Hematopoietic multipotent progenitor cell treated with erythropoietin and hydrocortisone succinate and interleukin-3 and kit ligand, for 8 days (in vitro differentiated cells): Measurements from ENCODE around the gene OXSR1.
"Not testable (repeated sequence)": the region's sequence is repeated elsewhere in the genome, so short reads cannot be mapped to it uniquely, and the experiment has no call there.

ENCODE experiments used
- DNase-seq: peaks from one replicate; pipeline ENCODE4 v3.0.0-alpha.2; 2015

The OXSR1 gene

DNA sequence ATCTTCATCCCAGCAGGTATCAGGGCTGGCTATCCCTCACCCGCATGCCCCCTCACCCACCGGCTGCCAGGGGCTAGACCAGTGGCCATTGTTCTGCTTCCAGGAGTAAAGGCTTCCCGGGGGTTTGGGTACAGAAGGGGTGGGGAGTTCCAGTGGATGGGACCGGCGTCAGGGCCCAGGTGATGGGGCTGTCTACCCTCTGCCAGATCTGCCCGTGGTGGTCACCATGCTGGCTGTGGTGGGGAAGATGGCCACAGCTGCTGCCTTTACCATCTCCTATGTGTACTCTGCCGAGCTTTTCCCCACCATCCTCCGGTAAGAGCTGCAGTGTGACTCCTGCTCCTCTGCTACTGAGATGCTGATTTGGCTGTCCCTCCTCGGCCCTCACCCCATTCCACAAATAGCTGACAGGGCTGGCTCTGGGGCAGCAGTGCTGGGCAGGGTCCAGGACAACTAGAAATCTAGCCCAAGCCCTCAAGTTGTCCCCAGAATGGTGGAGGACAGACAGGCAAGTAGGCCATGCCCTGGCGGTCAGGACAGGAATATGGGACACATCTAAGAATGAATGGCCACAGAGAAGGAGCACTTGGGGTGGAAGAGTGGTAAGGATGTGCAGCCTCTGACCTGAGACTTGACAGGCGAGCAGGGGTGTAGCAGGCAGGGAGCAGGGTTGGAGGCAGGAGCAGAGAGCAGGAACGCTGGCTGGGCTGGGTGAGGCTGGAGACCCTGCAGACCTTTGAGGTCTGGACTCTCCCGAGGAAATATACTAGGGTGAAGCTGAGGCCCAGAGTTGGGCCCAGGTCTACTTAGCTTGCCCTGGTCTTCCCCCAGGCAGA lies 111.0 kb downstream of the OXSR1 start:
- no peak for DNase-seq

DNA sequence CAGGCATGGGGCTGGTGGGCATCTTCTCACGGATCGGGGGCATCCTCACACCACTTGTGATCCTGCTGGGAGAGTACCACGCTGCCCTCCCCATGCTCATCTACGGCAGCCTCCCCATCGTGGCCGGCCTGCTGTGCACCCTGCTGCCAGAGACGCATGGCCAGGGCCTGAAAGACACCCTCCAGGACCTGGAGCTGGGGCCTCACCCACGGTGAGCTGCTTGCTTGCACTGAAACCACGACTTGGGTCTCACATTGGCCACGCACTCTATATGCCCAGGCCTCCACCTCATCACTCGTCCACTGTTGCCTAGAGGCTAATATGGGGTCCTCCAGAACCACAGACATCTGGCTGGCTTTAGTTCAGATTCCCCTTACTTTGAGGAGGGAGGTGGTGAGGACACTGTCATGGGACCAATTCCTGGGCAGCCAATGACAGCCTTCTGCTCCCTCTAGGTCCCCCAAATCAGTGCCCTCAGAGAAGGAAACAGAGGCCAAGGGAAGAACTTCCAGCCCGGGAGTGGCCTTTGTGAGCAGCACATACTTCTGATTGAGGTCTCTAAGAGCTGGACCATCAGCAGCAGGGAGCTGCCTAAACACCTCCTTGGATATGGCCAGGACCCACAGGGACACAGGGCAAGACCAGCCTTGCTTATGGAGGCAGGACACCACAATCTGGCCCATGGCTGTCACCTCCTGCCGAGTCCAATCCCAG lies 111.7 kb downstream of the OXSR1 start:
- DNase-seq = no peak

DNA sequence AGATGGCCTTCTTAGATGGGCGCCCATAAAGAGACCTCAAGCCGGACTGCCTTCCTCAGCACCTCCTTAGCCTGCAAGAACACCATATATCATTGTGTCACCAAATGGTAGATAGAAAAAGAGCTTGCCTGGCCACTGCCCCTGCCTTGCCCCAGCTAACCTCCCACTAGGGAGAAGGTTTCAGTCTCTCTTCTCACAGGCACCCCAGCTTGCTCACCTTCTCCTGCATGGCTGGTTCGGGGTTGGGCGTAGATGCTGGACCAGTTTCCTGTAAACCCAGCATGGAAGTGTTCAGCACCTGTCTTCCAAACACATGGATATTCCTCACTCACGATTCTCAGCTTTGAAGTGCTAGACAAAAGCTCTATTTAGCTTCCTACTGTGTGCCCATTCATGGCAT lies 113.5 kb downstream of the OXSR1 start:
- DNase-seq = no peak

DNA sequence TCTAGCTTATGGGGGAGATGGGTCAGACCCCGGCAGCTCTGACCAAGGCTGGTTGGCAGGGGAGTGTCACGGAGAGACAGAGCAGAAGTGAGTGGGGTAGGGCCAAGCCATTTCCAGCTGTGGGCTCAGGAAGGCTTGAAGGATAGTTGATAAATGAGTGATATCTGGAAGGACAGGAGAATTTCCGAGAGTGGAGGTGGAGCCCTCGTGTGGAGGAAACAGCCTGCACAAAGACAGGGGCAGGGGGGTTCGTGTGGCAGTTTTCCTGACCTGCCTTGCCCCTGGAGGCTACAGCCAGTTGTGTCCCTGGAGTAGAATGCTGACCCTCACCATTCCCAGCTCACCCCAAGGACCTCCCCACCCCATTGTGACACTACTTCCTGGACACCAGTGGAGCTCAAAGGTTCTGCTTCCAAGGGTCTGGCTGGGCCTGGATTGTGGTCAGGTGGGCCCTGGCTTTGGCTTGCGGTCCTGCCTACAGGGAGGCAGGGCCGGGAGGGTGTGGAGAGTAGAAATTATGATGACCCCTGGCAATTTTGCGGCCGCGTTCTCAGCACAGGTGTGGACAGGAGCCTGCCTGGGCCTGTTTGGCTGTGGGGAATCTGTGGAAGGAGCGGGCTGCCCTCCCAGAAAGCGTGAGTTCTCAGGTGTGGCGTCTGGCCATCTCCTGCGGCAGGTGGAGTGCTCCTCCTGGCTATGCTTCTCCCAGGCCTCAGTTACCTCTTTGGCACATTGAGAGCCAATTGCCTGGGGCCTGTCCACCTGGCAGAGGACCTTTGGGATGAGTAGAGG lies 116.8 kb downstream of the OXSR1 start, which contains the start of gene SLC22A14:
SLC22A14 (plus strand) TSS at position 400 of the 792 bp plus-strand sequence. CDS start 23,733 bp downstream, outside the sequence.
- no peak for DNase-seq

DNA sequence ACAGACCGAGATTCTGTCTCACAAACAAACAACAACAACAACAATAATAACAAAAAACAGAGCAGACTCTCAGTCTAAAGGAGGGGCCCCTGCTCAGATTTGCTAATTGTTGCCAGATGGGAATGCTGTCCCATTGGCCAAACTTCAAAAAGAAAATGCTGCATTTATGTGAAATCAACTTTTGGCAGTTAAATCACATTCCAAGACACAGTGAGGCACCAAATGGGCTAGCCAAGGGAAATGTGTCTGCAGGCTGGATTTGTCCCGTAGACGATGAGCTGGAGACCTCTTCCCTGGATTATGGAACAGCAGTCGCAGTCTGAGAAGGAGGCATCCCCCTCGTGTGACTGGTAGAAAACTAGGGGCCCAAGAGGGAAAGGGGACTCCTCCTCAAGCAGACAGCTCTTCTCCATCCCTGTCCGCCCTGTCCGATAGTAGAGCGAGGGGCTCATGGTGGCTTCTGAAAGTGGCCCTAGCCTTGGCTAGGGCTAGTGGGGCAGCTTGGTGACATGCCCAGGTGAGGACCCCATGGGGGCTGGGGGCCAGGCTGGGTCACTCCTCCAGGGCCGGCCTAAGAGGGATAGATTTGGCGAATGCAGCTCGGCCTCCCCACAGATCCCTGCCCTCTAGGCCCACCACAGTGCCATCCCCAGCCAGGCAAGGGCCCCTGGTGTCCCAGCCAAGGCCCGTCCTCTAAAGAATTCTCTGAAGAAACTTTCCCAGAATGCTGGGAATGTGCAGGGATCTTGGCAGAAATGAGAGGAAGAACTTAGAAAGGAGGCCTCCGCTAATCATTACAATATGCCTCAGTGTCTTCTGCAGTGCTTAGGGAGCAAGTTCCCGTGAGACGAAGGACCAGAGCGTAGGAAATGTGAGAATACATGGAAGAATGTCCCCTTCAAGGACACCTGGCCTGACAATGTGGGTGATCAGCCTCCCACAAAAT lies 118.7 kb downstream of the OXSR1 start:
- DNase-seq = no peak

DNA sequence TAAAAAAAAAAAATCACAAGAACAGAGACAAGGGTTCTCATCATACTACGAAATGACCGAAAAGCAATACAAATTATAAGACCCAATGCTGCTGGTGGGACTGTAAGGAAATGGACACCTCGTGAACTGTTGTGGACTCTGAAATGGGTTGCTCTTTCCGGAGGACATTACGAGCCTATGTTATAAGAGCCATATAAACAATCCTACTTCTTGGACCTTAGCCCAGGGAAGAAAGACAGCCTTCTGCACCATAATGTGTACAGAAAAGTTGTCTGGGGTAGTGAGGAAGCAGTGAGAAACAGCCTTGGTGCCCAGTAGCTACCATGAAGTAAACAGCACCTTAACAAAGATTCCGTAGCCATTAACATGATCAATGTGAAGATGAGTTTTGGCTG lies 119.4 kb downstream of the OXSR1 start:
- no peak for DNase-seq

DNA sequence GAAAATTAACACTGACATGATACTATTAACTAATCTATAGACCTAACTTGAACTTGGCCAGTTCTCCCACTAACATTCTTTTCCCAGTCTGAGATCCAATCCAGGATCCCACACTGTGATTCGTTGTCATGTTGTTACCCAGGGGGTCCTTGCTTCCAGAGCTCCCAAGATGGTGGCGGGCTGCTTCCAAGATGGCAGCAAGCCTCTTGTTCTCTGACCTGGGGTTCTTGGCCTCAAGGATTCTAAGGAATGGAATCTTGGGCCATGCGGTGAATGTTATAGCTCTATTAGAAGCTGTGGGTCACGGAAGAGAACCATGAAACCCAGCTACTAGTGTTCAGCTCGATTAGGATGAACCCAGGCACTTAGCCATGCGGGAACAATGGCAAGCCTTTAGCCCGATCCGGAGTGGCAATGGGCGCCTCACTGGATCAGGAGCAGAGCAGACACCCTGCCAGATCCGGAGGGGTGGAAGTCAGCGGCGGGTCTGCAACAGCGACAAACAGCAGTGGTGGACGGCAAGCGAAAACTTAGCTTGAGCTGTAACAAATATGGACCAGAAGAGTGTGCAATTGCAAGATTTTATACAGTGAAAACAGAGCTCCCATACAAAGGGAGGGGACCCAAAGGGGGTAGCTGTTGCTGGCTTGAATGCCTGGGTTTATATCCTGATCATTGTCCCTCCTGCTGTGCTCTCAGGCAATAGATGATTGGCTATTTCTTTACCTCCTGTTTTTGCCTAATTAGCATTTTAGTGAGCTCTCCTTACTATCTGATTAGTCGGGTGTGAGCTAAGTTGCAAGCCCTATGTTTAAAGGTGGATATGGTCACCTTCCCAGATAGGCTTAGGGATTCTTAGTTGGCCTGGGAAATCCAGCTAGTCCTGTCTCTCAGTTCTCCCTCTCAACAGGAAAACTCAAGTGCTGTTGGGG lies 124.2 kb downstream of the OXSR1 start:
- not testable (repeated sequence) for DNase-seq

DNA sequence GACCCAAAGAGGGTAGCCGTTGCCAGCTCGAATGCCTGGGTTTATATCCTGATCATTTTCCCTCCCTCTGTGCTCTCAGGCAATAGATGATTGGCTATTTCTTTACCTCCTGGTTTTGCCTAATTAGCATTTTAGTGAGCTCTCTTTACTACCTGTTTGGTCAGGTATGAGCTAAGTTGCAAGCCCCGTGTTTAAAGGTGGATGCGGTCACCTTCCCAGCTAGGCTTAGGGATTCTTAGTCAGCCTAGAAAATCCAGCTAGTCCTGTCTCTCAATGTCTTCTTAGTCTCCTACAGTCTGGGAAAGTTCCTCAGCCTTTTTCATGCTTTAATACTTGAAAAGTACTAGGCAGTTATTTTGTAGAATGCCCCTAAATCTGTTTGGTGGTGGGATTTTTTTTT lies 131.7 kb downstream of the OXSR1 start:
- not testable (repeated sequence) for DNase-seq

DNA sequence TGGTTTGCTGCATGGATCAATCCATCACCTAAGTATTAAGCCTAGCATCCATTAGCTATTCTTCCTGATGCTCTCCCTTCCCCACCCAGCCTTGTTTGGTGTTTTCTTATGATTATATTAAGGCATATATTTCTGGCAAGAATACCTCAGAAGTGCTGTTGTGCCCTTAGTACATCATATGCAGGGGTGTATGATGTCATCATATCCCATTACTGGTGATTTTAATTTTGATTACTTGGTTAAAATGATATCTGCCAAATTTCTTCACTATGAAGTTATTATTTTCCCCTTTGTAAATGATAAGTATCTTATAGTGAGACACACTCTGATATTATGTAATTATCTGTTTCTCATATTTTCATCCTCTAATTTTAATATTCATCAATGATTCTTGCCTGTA lies 132.2 kb downstream of the OXSR1 start:
- DNase-seq = no peak

DNA sequence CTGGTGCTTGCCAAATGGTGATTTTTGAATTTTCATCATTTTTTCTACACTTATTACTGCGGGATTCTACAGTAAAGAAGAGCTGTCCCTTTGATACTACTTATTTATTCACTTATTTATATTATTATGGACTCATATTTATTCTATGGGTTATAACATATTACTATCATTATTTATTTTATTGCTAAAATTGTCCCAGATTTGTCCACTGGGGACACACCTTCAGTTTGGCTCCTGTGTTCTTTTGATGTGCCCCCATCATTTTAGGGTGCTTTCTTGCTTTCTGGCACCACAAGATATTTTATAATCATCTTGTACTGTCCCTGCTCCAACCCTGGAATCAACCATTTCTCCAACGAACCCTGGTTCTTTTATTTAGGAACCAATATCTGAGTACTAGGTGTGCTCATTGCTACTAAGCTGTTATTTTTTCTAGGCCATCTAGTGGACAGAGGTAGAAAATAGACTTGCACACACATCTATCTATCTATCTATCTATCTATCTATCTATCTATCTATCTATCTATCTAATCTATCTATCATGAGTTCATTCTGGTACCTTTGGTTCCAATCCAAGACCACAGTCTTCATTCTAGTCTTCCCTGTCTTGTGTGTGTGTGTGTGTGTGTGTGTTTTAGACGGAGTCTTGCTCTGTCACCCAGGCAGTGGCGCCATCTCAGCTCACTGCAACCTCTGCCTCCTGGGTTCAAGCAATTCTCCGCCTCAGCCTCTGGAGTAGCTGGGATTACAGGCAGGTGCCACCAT lies 132.8 kb downstream of the OXSR1 start:
- DNase-seq = no peak
